GM23248 (cell line): ENCODE measurements around the gene PIP4K2A. TPM values are rescaled to one million over a fixed set of nuclear protein-coding genes. Genes with fewer than 3 reads are reported as not detected.
"Not testable (repeated sequence)": the region's sequence is repeated elsewhere in the genome, so short reads cannot be mapped to it uniquely, and the experiment has no call there.

Source experiments
- DNase-seq: peaks from one replicate; pipeline ENCODE4 v3.0.0-alpha.2; 2015
- H2AFZ ChIP-seq: fragments of 200-600 bp; sonication (generic); 2 replicates; pipeline ENCODE4 v1.6.1; 2016; ENCODE audit warnings: antibody characterized with exemption
- H3F3A ChIP-seq: fragments of 200-600 bp; sonication (generic); 2 replicates; pipeline ENCODE4 v1.6.1; 2016; ENCODE audit warnings: mild to moderate bottlenecking, antibody characterized with exemption, mixed run types; ENCODE audit not compliant: insufficient read depth
- H3K27ac ChIP-seq: fragments of 200-600 bp; sonication (generic); 2 replicates; pipeline ENCODE4 v1.5.1; 2016; ENCODE audit warnings: mild to moderate bottlenecking
- H3K27me3 ChIP-seq: fragments of 200-600 bp; sonication (generic); replicated peaks from 2 replicates; pipeline ENCODE4 v1.6.1; 2016; ENCODE audit warnings: mild to moderate bottlenecking; ENCODE audit not compliant: insufficient read depth
- H3K36me3 ChIP-seq: fragments of 200-600 bp; sonication (generic); 2 replicates; pipeline ENCODE4 v1.6.1; 2016; ENCODE audit warnings: low read depth, mild to moderate bottlenecking
- H3K4me1 ChIP-seq: fragments of 200-600 bp; sonication (generic); 2 replicates; pipeline ENCODE4 v1.6.1; 2016; ENCODE audit warnings: mild to moderate bottlenecking; ENCODE audit not compliant: insufficient read depth
- H3K4me2 ChIP-seq: fragments of 200-600 bp; sonication (generic); one replicate; pipeline ENCODE4 v1.6.1; 2016; ENCODE audit warnings: mild to moderate bottlenecking; ENCODE audit not compliant: unreplicated experiment
- H3K4me3 ChIP-seq: fragments of 200-600 bp; sonication (generic); 2 replicates; pipeline ENCODE4 v1.5.1; 2016; ENCODE audit warnings: mild to moderate bottlenecking
- H3K79me2 ChIP-seq: fragments of 200-600 bp; sonication (generic); 2 replicates; pipeline ENCODE4 v1.6.1; 2016; ENCODE audit warnings: mild to moderate bottlenecking; ENCODE audit not compliant: insufficient read depth
- H3K9ac ChIP-seq: fragments of 200-600 bp; sonication (generic); 2 replicates; pipeline ENCODE4 v1.6.1; 2016; ENCODE audit warnings: mild to moderate bottlenecking
- H3K9me2 ChIP-seq: fragments of 200-600 bp; sonication (generic); 2 replicates; pipeline ENCODE4 v1.6.1; 2016; ENCODE audit warnings: mixed run types, mild to moderate bottlenecking, moderate library complexity; ENCODE audit not compliant: insufficient read depth
- H3K9me3 ChIP-seq: fragments of 200-600 bp; sonication (generic); one replicate; pipeline ENCODE4 v1.6.1; 2017; ENCODE audit warnings: low read depth
- H4K20me1 ChIP-seq: fragments of 200-600 bp; sonication (generic); 2 replicates; pipeline ENCODE4 v1.6.0; 2016; ENCODE audit not compliant: insufficient read depth
- EZH2 ChIP-seq: fragments of 200-600 bp; sonication (generic); IDR thresholded peaks from 2 replicates; pipeline ENCODE4 v1.6.1; 2018; ENCODE audit warnings: antibody characterized with exemption, mild to moderate bottlenecking; ENCODE audit not compliant: insufficient read depth, poor library complexity, severe bottlenecking
- EZH2phosphoT487 ChIP-seq: fragments of 200-600 bp; sonication (generic); IDR thresholded peaks from 2 replicates; pipeline ENCODE4 v1.6.1; 2018; ENCODE audit warnings: antibody characterized with exemption, moderate library complexity, mild to moderate bottlenecking, low read depth; ENCODE audit not compliant: insufficient read depth
- WGBS, 2 experiments: methylation state at CpG; one replicate each; pipeline ENCODE4 v1.1.6; 2015 to 2017; ENCODE audit warnings: low lambda C conversion rate in 2 of 2, low coverage in 1 of 2; ENCODE audit errors: missing lambda C conversion rate in 2 of 2; 5-methylcytosine and 5-hydroxymethylcytosine counted together
- in situ Hi-C: fragments of 300-500 bp; cut with MboI; formaldehyde crosslinking; loops from 2 replicates; pipeline ENCODE4 v1.15.0; 2020
- polyA plus RNA-seq: library from polyadenylated mRNA; unstranded; fragments of >200 nt; fragmentation: Nextera tagmentation; extraction: Ambion mirVana; gene quantifications from 2 replicates; pipeline ENCODE4 v1.2.1, GENCODE V29; 2016
- total RNA-seq: library from RNA; depleted of rRNA; stranded (reverse); fragments of >200 nt; shearing (Covaris generic); gene quantifications from 2 replicates; pipeline ENCODE4 v1.2.3, GENCODE V29; 2014

PIP4K2A gene
- total and polyA plus RNA-seq, 2 experiments from 2014 or later, result 19.8 to 26.9 TPM

DNA sequence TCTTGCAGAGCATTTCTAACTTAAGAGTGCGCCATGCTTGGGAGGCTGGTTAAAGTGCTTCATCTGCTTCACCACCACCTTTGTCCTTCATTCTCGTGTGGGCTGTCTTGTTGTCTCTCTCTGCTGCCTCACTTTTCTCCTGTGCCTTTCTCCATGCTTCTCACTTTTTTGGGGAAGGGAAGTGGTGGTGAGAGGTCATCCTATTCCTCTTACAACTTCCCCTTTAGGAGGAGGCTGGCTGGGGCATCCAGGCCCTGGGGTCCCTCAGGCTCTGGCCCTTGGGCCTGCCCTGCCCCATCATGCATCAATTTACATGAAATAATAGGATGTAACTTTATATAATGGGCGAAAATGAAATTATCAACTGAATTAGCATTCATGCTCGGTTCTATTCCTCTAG, 39.9 kb upstream of the PIP4K2A start:
- Histone ChIP-seq H3K4me1 (no peaks in the 10 kb centered on the region), H3F3A (no peaks in the 10 kb centered on the region), H3K36me3 (no peaks in the 10 kb centered on the region), H3K27me3 (no peaks in the 10 kb centered on the region), H3K4me3 (no peak overlapping the region), H3K4me2 (no peak overlapping the region), H3K9me2 (no peaks in the 10 kb centered on the region), H3K27ac (no peak overlapping the region), H3K79me2 (no peaks in the 10 kb centered on the region), H2AFZ (no peak overlapping the region), H4K20me1 (no peaks in the 10 kb centered on the region), H3K9me3 (no peaks in the 10 kb centered on the region), H3K9ac (no peak overlapping the region)
- in situ Hi-C loops, result no loop called here
- 82 to 89% methylated on average over 4 of the region's 4 CpGs for WGBS, 2 experiments
- no peak for TF ChIP-seq EZH2phosphoT487
- no peak for TF ChIP-seq EZH2
- DNase-seq, result no peak

DNA sequence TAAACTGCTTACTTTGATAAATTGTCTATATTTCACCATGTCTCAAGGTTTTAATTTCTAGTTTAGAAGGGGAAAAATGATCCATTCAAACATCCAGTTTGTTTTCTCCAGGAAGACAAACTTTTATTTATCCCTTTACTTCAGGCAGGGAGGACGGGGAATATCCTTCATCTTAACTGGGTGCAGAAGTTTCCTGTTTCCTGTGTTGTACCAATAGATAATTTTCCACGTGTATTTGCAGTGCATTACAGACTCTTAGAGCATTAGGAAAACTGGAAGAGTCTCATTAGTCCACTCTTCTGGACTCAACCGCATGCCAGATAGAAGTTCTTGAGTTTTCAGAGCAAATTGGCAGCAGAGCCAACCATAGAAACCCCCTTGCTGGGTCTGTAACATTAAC, 39.4 kb upstream of the PIP4K2A start:
- H3K4me1 ChIP-seq, result no peaks in the 10 kb centered on the region
- H3K9ac ChIP-seq, result no peak overlapping the region
- H3F3A ChIP-seq, result no peaks in the 10 kb centered on the region
- no peak overlapping the region for H3K4me3 ChIP-seq
- H3K79me2 ChIP-seq, result no peaks in the 10 kb centered on the region
- 45 to 46% methylated on average over 3 of the region's 3 CpGs for WGBS, 2 experiments
- no peaks in the 10 kb centered on the region for H3K9me3 ChIP-seq
- H4K20me1 ChIP-seq, result no peaks in the 10 kb centered on the region
- TF ChIP-seq EZH2phosphoT487 (no peak), EZH2 (no peak)
- no peak for DNase-seq
- H3K9me2 ChIP-seq, result no peaks in the 10 kb centered on the region
- no peaks in the 10 kb centered on the region for H3K36me3 ChIP-seq
- H3K4me2 ChIP-seq, result no peak overlapping the region
- no peaks in the 10 kb centered on the region for H3K27me3 ChIP-seq
- in situ Hi-C loops, result no loop called here
- no peak overlapping the region for H3K27ac ChIP-seq
- no peak overlapping the region for H2AFZ ChIP-seq

DNA sequence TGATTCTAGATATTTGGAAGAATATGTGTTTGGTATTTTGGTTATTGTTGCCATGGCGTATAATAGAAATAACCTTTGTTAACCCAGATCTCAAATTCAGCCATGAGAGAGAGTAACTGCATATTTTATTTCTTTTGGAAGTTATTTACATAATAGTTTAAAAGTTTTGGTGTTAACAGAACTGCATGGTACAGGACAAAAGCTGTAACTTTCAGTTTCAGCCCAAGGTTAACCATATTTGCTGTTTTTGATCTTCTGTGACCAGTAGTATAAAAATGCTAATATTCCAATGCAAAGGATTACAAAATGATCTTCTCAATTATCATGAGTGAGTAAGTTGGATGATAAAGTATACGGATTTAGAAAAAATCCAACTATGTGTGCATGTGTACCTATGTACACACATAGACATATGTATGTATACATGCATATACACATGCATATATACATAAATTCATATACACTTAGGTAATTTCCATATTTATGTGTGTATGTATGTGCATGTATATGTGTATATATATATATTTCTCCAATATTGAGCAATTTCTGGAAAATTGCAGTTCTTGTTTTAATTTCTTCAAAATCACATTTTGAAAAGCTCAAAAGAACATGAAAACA, 38.0 kb upstream of the PIP4K2A start:
- TF ChIP-seq EZH2, result no peak
- TF ChIP-seq EZH2phosphoT487, result no peak

DNA sequence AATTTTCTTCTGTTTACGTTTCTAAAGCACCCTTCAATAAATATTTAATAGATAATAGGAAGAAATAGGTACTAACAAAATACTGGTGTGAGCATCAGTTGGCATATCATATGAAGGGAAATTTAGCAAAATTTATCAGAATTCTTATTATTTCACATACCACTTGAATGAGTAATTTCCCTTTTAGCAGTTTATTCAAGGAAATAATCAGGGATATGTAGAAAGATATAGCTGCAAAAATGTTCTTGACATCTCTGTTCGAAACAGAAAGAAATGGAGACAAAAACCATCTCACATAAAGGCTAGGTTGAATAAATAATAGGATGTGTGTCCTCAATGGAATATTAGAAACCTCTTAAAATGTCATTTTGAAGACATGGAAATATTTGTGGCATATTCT, 35.8 kb upstream of the PIP4K2A start:
- DNase-seq, result no peak
- TF ChIP-seq EZH2 (no peak), EZH2phosphoT487 (no peak)
- Histone ChIP-seq H3K36me3 (no peaks in the 10 kb centered on the region), H3F3A (no peaks in the 10 kb centered on the region), H3K4me1 (no peaks in the 10 kb centered on the region), H3K9me3 (no peaks in the 10 kb centered on the region), H3K79me2 (no peaks in the 10 kb centered on the region), H3K4me2 (no peak overlapping the region), H3K27ac (no peak overlapping the region), H4K20me1 (no peaks in the 10 kb centered on the region), H2AFZ (no peak overlapping the region), H3K4me3 (no peak overlapping the region), H3K9ac (no peak overlapping the region), H3K27me3 (no peaks in the 10 kb centered on the region), H3K9me2 (no peaks in the 10 kb centered on the region)
- 71 to 74% methylated on average over 2 of the region's 2 CpGs for WGBS, 2 experiments
- in situ Hi-C loops, result no loop called here

More for the DNA sequence above, 38.0 kb upstream of the PIP4K2A start:
- Histone ChIP-seq H3K4me1 (no peaks in the 10 kb centered on the region), H2AFZ (no peak overlapping the region; the same call in 1 of the 2 replicates), H3K9me3 (no peaks in the 10 kb centered on the region), H3K4me3 (no peak overlapping the region), H3K27me3 (no peaks in the 10 kb centered on the region), H4K20me1 (no peaks in the 10 kb centered on the region), H3K27ac (no peak overlapping the region), H3K36me3 (no peaks in the 10 kb centered on the region), H3K9me2 (no peaks in the 10 kb centered on the region), H3K4me2 (no peak overlapping the region), H3K79me2 (no peaks in the 10 kb centered on the region), H3F3A (no peaks in the 10 kb centered on the region), H3K9ac (no peak overlapping the region)
- in situ Hi-C loops, result no loop called here
- 57 to 61% methylated on average over 2 of the region's 2 CpGs for WGBS, 2 experiments
- no peak for DNase-seq

DNA sequence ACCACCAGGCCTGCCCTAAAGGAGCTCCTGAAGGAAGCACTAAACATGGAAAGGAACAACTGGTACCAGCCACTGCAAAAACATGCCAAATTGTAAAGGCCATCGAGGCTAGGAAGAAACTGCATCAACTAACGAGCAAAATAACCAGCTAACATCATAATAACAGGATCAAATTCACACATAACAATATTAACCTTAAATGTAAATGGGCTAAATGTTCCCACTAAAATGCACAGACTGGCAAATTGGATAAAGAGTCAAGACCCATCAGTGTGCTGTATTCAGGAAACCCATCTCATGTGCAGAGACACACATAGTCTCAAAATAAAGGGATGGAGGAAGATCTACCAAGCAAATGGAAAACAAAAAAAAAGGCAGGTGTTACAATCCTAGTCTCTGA, 30.5 kb upstream of the PIP4K2A start:
- H3K27ac ChIP-seq, H3K79me2 ChIP-seq, H2AFZ ChIP-seq, H3K9me3 ChIP-seq, H3K9me2 ChIP-seq, DNase-seq, H3K27me3 ChIP-seq, H3F3A ChIP-seq, H3K36me3 ChIP-seq, H3K4me1 ChIP-seq, H3K4me3 ChIP-seq, H3K4me2 ChIP-seq, H4K20me1 ChIP-seq, in situ Hi-C loops, H3K9ac ChIP-seq: not testable (repeated sequence)
- 35 to 52% methylated on average over 2 of the region's 2 CpGs for WGBS, 2 experiments
